Endothelial cell of umbilical vein (primary cell): Measurements from ENCODE around the gene GALNT14.

ENCODE experiments used
- CTCF ChIP-seq, 2 donors: IDR thresholded peaks; 1 replicate in 1 of 2; 2 replicates in 1 of 2; pipeline ENCODE4 v1.5.1; 2011; ENCODE audit warnings: low read length in 2 of 2, mild to moderate bottlenecking in 2 of 2, moderate library complexity in 2 of 2, control low read depth in 1 of 2, inconsistent platforms in 1 of 2, low read depth in 1 of 2; ENCODE audit not compliant: insufficient read depth in 1 of 2; ENCODE audit errors: extremely low read depth in 1 of 2
- FOS ChIP-seq: IDR thresholded peaks from 2 replicates; pipeline ENCODE4 v1.6.1; 2011; ENCODE audit warnings: mild to moderate bottlenecking, low read length, moderate library complexity, borderline replicate concordance; ENCODE audit not compliant: insufficient read depth
- MAX ChIP-seq: IDR thresholded peaks from 2 replicates; pipeline ENCODE4 v1.6.1; 2011; ENCODE audit not compliant: insufficient read depth, insufficient read length
- POLR2AphosphoS5 ChIP-seq: IDR thresholded peaks from 2 replicates; pipeline ENCODE4 v1.6.1; 2012; ENCODE audit warnings: low read depth, mild to moderate bottlenecking, control low read depth, low read length, moderate library complexity; ENCODE audit not compliant: insufficient read depth

GRCh38 chr2:30871980-30872789 is 266.1 kb downstream of the GALNT14 start:
- TF ChIP-seq CTCF (IDR thresholded peaks at IDR 0.05; ENCODE audit: extremely low read depth in 1 of 2, insufficient read depth in 1 of 2, low read depth in 1 of 2, low read length in 2 of 2) (no peak), MAX (no peak), POLR2AphosphoS5 (no peak), FOS (no peak)
